Suprapubic skin (tissue), 4 donors: ENCODE data around the gene NKX2-1. TPM values are rescaled to one million over a fixed set of nuclear protein-coding genes. Genes with fewer than 3 reads are reported as not detected.
"Not testable (repeated sequence)": the region's sequence is repeated elsewhere in the genome, so short reads cannot be mapped to it uniquely, and the experiment has no call there.

ENCODE experiments used
- DNase-seq, 2 donors: peaks; one replicate each; pipeline ENCODE4 v3.0.0-alpha.2; 2019; ENCODE audit warnings: low spot score in 2 of 2
- H3K27ac ChIP-seq: fragments of 200-600 bp; sonication (generic); one replicate; pipeline ENCODE4 v1.5.1; 2019
- H3K27me3 ChIP-seq: fragments of 200-600 bp; sonication (generic); one replicate; pipeline ENCODE4 v1.5.1; 2019
- H3K36me3 ChIP-seq: fragments of 200-600 bp; sonication (generic); one replicate; pipeline ENCODE4 v1.5.1; 2019
- H3K4me1 ChIP-seq: fragments of 200-600 bp; sonication (generic); one replicate; pipeline ENCODE4 v1.5.1; 2019
- H3K4me3 ChIP-seq: fragments of 200-600 bp; sonication (generic); one replicate; pipeline ENCODE4 v1.5.1; 2019; ENCODE audit warnings: mild to moderate bottlenecking
- H3K9me3 ChIP-seq: fragments of 200-600 bp; sonication (generic); one replicate; pipeline ENCODE4 v1.5.1; 2019
- EP300 ChIP-seq: sonication (generic); formaldehyde crosslinking; IDR thresholded peaks from one replicate; pipeline ENCODE4 v1.6.1; 2017; ENCODE audit warnings: antibody characterized with exemption
- POLR2A ChIP-seq, 2 donors: fragments of 450-650 bp; IDR thresholded peaks; one replicate each; pipeline ENCODE4 v1.6.1; 2017; ENCODE audit warnings: antibody characterized with exemption in 2 of 2, mild to moderate bottlenecking in 2 of 2, moderate library complexity in 2 of 2
- POLR2AphosphoS5 ChIP-seq, 3 donors: sonication (generic); formaldehyde crosslinking; IDR thresholded peaks; one replicate each; pipeline ENCODE4 v1.6.1; 2017; ENCODE audit warnings: antibody characterized with exemption in 3 of 3
- WGBS: methylation state at CpG from one replicate; pipeline ENCODE4 v1.1.5; 2018; 5-methylcytosine and 5-hydroxymethylcytosine counted together
- total RNA-seq, 4 donors: library from RNA; depleted of rRNA; stranded (reverse); fragments of >200 nt; gene quantifications; one replicate each; pipeline ENCODE4 v1.1.0, GENCODE V29; 2016
- TF ChIP-seq, protein P1 (sequence below), 2 donors: fragments of 200-600 bp in 1 of 2; fragments of 450-650 bp in 1 of 2; sonication (generic) in 1 of 2; IDR thresholded peaks; one replicate each; pipeline ENCODE4 v1.5.1; 2016 to 2019; ENCODE audit warnings: antibody characterized with exemption in 2 of 2, mild to moderate bottlenecking in 1 of 2, moderate library complexity in 1 of 2

Gene NKX2-1
- total RNA-seq, 4 donors from 2014 or later = not detected

DNA sequence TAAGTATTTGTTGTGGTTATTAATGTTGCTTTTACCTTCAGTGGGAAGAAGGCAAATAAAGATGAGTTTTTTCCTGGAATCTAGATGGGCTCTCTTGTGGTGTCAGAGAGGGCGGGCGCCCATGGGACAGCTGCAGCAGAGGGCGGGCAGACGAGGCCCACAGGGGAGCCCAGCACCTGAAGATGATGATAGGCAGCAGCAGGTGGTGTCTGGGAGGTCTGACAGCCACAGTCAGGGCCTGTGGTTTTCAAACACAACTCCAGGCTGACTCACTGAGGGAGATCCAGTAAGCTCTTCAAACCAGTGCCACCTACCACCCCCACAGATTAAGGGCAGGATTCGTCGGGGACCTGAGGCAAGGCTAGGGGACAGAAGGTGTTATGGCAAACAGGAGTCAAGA lies 42.8 kb downstream of the NKX2-1 start:
- H3K4me3 ChIP-seq = no peak overlapping the region
- peaks cover 12% of the 10 kb centered on the region for H3K27me3 ChIP-seq
- WGBS = 88% methylated on average over 6 of the region's 6 CpGs
- H3K27ac ChIP-seq = no peak overlapping the region
- no peak for DNase-seq
- no peaks in the 10 kb centered on the region for H3K9me3 ChIP-seq
- H3K4me1 ChIP-seq = no peaks in the 10 kb centered on the region
- no peak for TF ChIP-seq POLR2AphosphoS5 (IDR thresholded peaks at IDR 0.05)
- TF ChIP-seq EP300 = no peak
- TF ChIP-seq POLR2A (IDR thresholded peaks at IDR 0.05) = no peak
- TF ChIP-seq, protein P1, sequence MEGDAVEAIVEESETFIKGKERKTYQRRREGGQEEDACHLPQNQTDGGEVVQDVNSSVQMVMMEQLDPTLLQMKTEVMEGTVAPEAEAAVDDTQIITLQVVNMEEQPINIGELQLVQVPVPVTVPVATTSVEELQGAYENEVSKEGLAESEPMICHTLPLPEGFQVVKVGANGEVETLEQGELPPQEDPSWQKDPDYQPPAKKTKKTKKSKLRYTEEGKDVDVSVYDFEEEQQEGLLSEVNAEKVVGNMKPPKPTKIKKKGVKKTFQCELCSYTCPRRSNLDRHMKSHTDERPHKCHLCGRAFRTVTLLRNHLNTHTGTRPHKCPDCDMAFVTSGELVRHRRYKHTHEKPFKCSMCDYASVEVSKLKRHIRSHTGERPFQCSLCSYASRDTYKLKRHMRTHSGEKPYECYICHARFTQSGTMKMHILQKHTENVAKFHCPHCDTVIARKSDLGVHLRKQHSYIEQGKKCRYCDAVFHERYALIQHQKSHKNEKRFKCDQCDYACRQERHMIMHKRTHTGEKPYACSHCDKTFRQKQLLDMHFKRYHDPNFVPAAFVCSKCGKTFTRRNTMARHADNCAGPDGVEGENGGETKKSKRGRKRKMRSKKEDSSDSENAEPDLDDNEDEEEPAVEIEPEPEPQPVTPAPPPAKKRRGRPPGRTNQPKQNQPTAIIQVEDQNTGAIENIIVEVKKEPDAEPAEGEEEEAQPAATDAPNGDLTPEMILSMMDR (IDR thresholded peaks at IDR 0.05) = no peak
- H3K36me3 ChIP-seq = no peaks in the 10 kb centered on the region

DNA sequence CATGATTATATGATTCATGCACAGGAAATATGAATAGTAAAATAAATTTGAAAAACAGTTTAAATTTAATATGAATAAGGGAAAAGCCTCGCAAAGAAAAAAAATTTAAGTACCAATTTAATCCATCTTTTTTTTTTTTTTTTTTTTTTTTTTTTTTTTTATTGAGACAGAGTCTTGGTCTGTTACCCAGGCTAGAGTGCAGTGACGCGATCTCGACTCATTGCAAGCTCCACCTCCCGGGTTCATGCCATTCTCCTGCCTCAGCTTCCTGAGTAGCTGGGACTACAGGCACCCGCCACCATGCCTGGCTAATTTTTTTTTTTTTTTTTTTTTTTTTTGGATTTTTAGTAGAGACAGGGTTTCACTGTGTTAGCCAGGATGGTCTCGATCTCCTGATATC lies 44.0 kb downstream of the NKX2-1 start:
- DNase-seq, H3K4me3 ChIP-seq, H3K27ac ChIP-seq, H3K4me1 ChIP-seq, H3K27me3 ChIP-seq, H3K9me3 ChIP-seq, H3K36me3 ChIP-seq: not testable (repeated sequence)
- WGBS = 96% methylated on average over 7 of the region's 7 CpGs

DNA sequence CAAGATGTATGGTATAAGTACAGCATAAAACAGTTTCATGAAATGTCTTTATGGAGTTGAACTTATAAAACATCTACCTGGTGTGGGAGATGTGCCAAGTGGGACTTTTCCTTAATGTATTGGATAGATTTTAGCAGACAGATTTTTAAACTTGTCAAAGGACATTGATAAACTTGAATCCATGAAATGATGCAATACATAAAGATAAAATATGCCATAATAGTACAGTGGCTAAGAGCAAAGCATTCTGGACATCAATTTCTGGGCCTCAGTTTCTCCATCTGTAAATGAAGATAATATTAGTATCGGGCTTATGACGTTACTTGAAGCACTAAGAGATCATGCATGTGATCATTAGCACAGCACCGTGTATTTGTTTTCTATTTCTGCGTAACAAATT lies 45.4 kb downstream of the NKX2-1 start:
- no peak for DNase-seq
- TF ChIP-seq, protein P1 (IDR thresholded peaks at IDR 0.05) = no peak
- TF ChIP-seq POLR2A (IDR thresholded peaks at IDR 0.05) = no peak
- TF ChIP-seq EP300 = no peak
- no peak for TF ChIP-seq POLR2AphosphoS5 (IDR thresholded peaks at IDR 0.05)

DNA sequence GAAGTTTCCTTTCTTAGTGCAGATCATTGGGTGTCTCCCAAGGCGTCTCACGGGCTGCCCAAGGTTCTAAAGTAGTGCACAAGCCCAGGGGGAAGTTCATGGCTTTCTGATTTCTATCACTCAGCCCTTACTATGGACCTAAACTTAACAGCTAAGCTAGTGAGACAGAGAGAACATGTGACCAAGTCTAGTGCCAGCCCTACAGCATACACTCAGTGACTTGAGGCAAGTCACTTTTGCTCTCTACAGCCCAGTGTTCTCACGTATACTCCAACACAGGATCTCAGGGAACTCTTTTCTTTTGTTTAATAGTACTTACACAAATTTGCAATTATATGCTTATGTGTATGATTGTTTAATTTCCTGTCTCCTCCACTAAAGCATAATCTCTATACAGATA lies 48.6 kb downstream of the NKX2-1 start:
- Histone ChIP-seq H3K4me3 (no peak overlapping the region), H3K27ac (no peak overlapping the region), H3K27me3 (peaks cover 4% of the 10 kb centered on the region), H3K36me3 (no peaks in the 10 kb centered on the region), H3K9me3 (no peaks in the 10 kb centered on the region), H3K4me1 (no peaks in the 10 kb centered on the region)
- no peak for DNase-seq
- TF ChIP-seq POLR2AphosphoS5 (IDR thresholded peaks at IDR 0.05) (no peak), EP300 (no peak), POLR2A (IDR thresholded peaks at IDR 0.05) (no peak)
- TF ChIP-seq, protein P1 (IDR thresholded peaks at IDR 0.05) = no peak
- 89% methylated on average over 3 of the region's 3 CpGs for WGBS

More for the DNA sequence above, 45.4 kb downstream of the NKX2-1 start:
- Histone ChIP-seq H3K27ac (no peak overlapping the region), H3K4me1 (no peaks in the 10 kb centered on the region), H3K9me3 (no peaks in the 10 kb centered on the region), H3K27me3 (peaks cover 7% of the 10 kb centered on the region), H3K4me3 (no peak overlapping the region), H3K36me3 (no peaks in the 10 kb centered on the region)
- WGBS = 66% methylated on average over 4 of the region's 4 CpGs

DNA sequence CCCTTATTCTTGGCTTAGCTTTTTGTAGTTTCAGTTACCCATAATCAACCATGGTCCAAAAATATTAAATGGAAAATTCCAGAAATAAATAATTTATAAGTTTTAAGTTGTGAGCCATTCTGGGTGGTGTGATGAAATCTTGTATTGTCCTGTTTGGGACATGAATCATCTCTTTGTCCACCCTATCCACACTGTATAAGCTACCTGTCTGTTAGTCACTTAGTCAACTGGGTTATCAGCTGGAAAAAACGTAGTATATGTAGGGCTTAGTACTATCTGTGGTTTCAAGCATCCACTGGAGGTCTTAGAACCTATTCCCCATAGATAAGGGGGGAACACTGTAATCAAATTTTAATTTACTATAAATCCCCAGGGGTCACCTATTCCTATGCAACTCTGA lies 52.7 kb downstream of the NKX2-1 start:
- H3K4me3 ChIP-seq = no peak overlapping the region
- H3K4me1 ChIP-seq = no peaks in the 10 kb centered on the region
- peaks cover 4% of the 10 kb centered on the region for H3K27me3 ChIP-seq
- TF ChIP-seq EP300 (no peak), POLR2A (IDR thresholded peaks at IDR 0.05) (no peak), POLR2AphosphoS5 (IDR thresholded peaks at IDR 0.05) (no peak)
- TF ChIP-seq, protein P1 (IDR thresholded peaks at IDR 0.05) = no peak
- no peaks in the 10 kb centered on the region for H3K9me3 ChIP-seq
- H3K27ac ChIP-seq = no peak overlapping the region
- DNase-seq = no peak
- H3K36me3 ChIP-seq = no peaks in the 10 kb centered on the region
- WGBS = 78% methylated on average over 1 of the region's 1 CpG

Other genes starting within 250 kb of the NKX2-1 start
- 10 to 100 TPM; 21.7 to 32.8 (median 25.2) TPM for gene MBIP, start 199.6 kb downstream of the NKX2-1 start, total RNA-seq
- gene NKX2-8, start 62.4 kb upstream of the NKX2-1 start, total RNA-seq = under 1 TPM in 1 of 4 donors, not detected in 3; 0.51 TPM
- gene PAX9, start 141.6 kb upstream of the NKX2-1 start, total RNA-seq = 1 to 10 TPM in 2 of 4 donors, under 1 TPM in 2; 0.23 to 1.5 (median 0.96) TPM